ENCODE data around the gene SLC19A1.

Gene SLC19A1

GRCh38 chr21:45542242-45542666 lies at the start of gene SLC19A1:
Gene SLC19A1, minus strand, starts transcription at chr21:45542440. Its CDS starts 4,481 bp downstream, at chr21:45537959.
- no peaks in the 10 kb centered on the region for H3K9me3 ChIP-seq (replicated peaks; ENCODE audit: insufficient read depth, low read length)
- peaks cover 42% of the 10 kb centered on the region for H3K79me2 ChIP-seq (ENCODE audit: low read length)
- no peaks in the 10 kb centered on the region for H3K9me2 ChIP-seq (replicated peaks; ENCODE audit: insufficient read depth, low read length)
- H3K27me3 ChIP-seq (replicated peaks; ENCODE audit: insufficient read depth, low read length) = peaks cover 26% of the 10 kb centered on the region
- peak within 1 kb of the TSS; percentile 85 for H3K4me2 ChIP-seq (ENCODE audit: low read depth, low read length)
- H3F3A ChIP-seq (ENCODE audit: insufficient read depth, low read length) = no peaks in the 10 kb centered on the region
- peak within 1 kb of the TSS; percentile 65 for H3K4me3 ChIP-seq (ENCODE audit: low read length)
- no peaks in the 10 kb centered on the region for H3K36me3 ChIP-seq (replicated peaks; ENCODE audit: insufficient read depth, low read length)
- DNase-seq = peak; percentile 87
- H3K27ac ChIP-seq (ENCODE audit: low read length) = peak within 1 kb of the TSS; percentile 2; the same call in 1 of the 2 replicates
- TF ChIP-seq EZH2phosphoT487 (IDR thresholded peaks at IDR 0.05; ENCODE audit: low read length) (no peak), EZH2 (optimal IDR thresholded peaks at IDR 0.05; ENCODE audit: low read depth, low read length) (no peak)
- TF ChIP-seq, protein P1, sequence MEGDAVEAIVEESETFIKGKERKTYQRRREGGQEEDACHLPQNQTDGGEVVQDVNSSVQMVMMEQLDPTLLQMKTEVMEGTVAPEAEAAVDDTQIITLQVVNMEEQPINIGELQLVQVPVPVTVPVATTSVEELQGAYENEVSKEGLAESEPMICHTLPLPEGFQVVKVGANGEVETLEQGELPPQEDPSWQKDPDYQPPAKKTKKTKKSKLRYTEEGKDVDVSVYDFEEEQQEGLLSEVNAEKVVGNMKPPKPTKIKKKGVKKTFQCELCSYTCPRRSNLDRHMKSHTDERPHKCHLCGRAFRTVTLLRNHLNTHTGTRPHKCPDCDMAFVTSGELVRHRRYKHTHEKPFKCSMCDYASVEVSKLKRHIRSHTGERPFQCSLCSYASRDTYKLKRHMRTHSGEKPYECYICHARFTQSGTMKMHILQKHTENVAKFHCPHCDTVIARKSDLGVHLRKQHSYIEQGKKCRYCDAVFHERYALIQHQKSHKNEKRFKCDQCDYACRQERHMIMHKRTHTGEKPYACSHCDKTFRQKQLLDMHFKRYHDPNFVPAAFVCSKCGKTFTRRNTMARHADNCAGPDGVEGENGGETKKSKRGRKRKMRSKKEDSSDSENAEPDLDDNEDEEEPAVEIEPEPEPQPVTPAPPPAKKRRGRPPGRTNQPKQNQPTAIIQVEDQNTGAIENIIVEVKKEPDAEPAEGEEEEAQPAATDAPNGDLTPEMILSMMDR (IDR thresholded peaks at IDR 0.05; ENCODE audit: low read length) = no peak
- H3K9ac ChIP-seq (ENCODE audit: low read length) = peak within 1 kb of the TSS; percentile 81
- peaks cover 6% of the 10 kb centered on the region; the same call in 1 of the 2 replicates for H3K4me1 ChIP-seq (ENCODE audit: low read length)
- no peaks in the 10 kb centered on the region for H4K20me1 ChIP-seq (ENCODE audit: insufficient read depth, low read length)
- H2AFZ ChIP-seq (ENCODE audit: low read length) = peak within 1 kb of the TSS; percentile 63

DNA sequence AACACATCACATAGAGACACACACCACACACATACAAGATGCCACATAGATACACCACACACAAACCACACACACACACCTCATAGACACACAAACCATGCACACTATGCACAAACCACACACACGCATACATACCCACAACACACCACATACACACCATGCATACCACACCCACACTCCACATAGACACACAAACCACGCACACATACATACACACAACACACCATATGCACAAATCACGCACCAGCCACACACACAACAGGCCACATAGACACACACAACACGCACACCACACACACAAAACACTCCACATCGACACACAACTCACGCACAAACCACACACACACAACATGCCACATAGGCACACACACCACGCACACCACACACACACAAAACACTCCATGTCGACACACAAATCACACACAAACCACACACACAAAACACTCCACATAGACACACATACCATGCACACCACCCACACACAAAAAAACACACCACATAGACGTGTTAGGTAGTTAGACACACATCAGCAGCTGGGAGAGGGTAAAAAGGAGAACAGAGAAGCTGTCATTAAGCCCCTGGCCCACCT lies 49.5 kb upstream of the SLC19A1 start:
- no peak overlapping the region for H3K9ac ChIP-seq (ENCODE audit: low read length)
- no peak for DNase-seq
- TF ChIP-seq EZH2 (optimal IDR thresholded peaks at IDR 0.05; ENCODE audit: low read depth, low read length) = no peak
- TF ChIP-seq, protein P1 (IDR thresholded peaks at IDR 0.05; ENCODE audit: low read length) = no peak
- TF ChIP-seq EZH2phosphoT487 (IDR thresholded peaks at IDR 0.05; ENCODE audit: low read length) = no peak
- no peaks in the 10 kb centered on the region for H3K36me3 ChIP-seq (replicated peaks; ENCODE audit: insufficient read depth, low read length)
- no peaks in the 10 kb centered on the region for H3K79me2 ChIP-seq (ENCODE audit: low read length)
- peaks cover 78% of the 10 kb centered on the region for H3K27me3 ChIP-seq (replicated peaks; ENCODE audit: insufficient read depth, low read length)
- H3K27ac ChIP-seq (ENCODE audit: low read length) = no peak overlapping the region
- no peaks in the 10 kb centered on the region for H4K20me1 ChIP-seq (ENCODE audit: insufficient read depth, low read length)
- H3F3A ChIP-seq (ENCODE audit: insufficient read depth, low read length) = 0 out of 2 replicates have a peak, but pooled peaks cover 4% of the 10 kb centered on the region
- peaks cover 11% of the 10 kb centered on the region for H3K4me1 ChIP-seq (ENCODE audit: low read length)
- no peak overlapping the region for H3K4me3 ChIP-seq (ENCODE audit: low read length)
- 0 out of 2 replicates have a peak overlapping the region, but pooled peaks have one; percentile 2 for H2AFZ ChIP-seq (ENCODE audit: low read length)
- H3K9me3 ChIP-seq (replicated peaks; ENCODE audit: insufficient read depth, low read length) = no peaks in the 10 kb centered on the region
- no peaks in the 10 kb centered on the region for H3K9me2 ChIP-seq (replicated peaks; ENCODE audit: insufficient read depth, low read length)
- H3K4me2 ChIP-seq (ENCODE audit: low read depth, low read length) = peak overlapping the region; percentile 51

- peak overlapping the region; percentile 51 for H3K4me2 ChIP-seq (ENCODE audit: low read depth, low read length)
- H3K27me3 ChIP-seq (replicated peaks; ENCODE audit: insufficient read depth, low read length) = peaks cover 79% of the 10 kb centered on the region
- peaks cover 11% of the 10 kb centered on the region for H3K4me1 ChIP-seq (ENCODE audit: low read length)
- H4K20me1 ChIP-seq (ENCODE audit: insufficient read depth, low read length) = no peaks in the 10 kb centered on the region
- 0 out of 2 replicates have a peak, but pooled peaks cover 4% of the 10 kb centered on the region for H3F3A ChIP-seq (ENCODE audit: insufficient read depth, low read length)
- no peak overlapping the region for H3K9ac ChIP-seq (ENCODE audit: low read length)
- TF ChIP-seq EZH2 (optimal IDR thresholded peaks at IDR 0.05; ENCODE audit: low read depth, low read length) = no peak
- TF ChIP-seq EZH2phosphoT487 (IDR thresholded peaks at IDR 0.05; ENCODE audit: low read length) = no peak
- TF ChIP-seq, protein P1 (IDR thresholded peaks at IDR 0.05; ENCODE audit: low read length) = no peak
- H3K4me3 ChIP-seq (ENCODE audit: low read length) = peak overlapping the region; percentile 30; the same call in 1 of the 2 replicates
- H3K27ac ChIP-seq (ENCODE audit: low read length) = no peak overlapping the region
- no peak overlapping the region for H2AFZ ChIP-seq (ENCODE audit: low read length)
- H3K9me3 ChIP-seq (replicated peaks; ENCODE audit: insufficient read depth, low read length) = no peaks in the 10 kb centered on the region
- no peaks in the 10 kb centered on the region for H3K79me2 ChIP-seq (ENCODE audit: low read length)
- DNase-seq = no peak
- no peaks in the 10 kb centered on the region for H3K36me3 ChIP-seq (replicated peaks; ENCODE audit: insufficient read depth, low read length)
- H3K9me2 ChIP-seq (replicated peaks; ENCODE audit: insufficient read depth, low read length) = no peaks in the 10 kb centered on the region
Observed at GRCh38 chr21:45590726-45591618, 48.7 kb upstream of the SLC19A1 start.

Measured in MM.1S (cell line).